ENCODE data around the gene SRXN1.

Gene SRXN1

GRCh38 chr20:622161-622560, 30.8 kb downstream of the SRXN1 start:
- no peak for TF ChIP-seq CTCF (IDR thresholded peaks at IDR 0.05; ENCODE audit: unreplicated experiment in 3 of 3)
- H3K36me3 Mint-ChIP-seq (ENCODE audit: low read depth) = peaks cover 3% of the 10 kb centered on the region
- H3K4me1 Mint-ChIP-seq = peaks cover 15% of the 10 kb centered on the region
- peaks cover 17% of the 10 kb centered on the region for H3K27me3 Mint-ChIP-seq (ENCODE audit: low read depth)
- H3K27ac Mint-ChIP-seq = no peak overlapping the region
- no peak overlapping the region for H3K4me3 Mint-ChIP-seq
- H3K9me3 Mint-ChIP-seq = peaks cover 10% of the 10 kb centered on the region

GRCh38 chr20:621125-621756, 31.8 kb downstream of the SRXN1 start:
- Mint-ChIP-seq H3K4me3 (no peak overlapping the region), H3K36me3 (ENCODE audit: low read depth) (peaks cover 3% of the 10 kb centered on the region), H3K27me3 (ENCODE audit: low read depth) (peaks cover 11% of the 10 kb centered on the region), H3K27ac (no peak overlapping the region), H3K4me1 (peaks cover 15% of the 10 kb centered on the region), H3K9me3 (peaks cover 10% of the 10 kb centered on the region)
- no peak for TF ChIP-seq CTCF (IDR thresholded peaks at IDR 0.05; ENCODE audit: unreplicated experiment in 3 of 3)

GRCh38 chr20:620246-620645, 32.8 kb downstream of the SRXN1 start:
- no peak for TF ChIP-seq CTCF (IDR thresholded peaks at IDR 0.05; ENCODE audit: unreplicated experiment in 3 of 3)
- peak overlapping the region in 2 of 3 experiments; percentile 53 to 55 for H3K27ac Mint-ChIP-seq
- peaks cover 10% of the 10 kb centered on the region for H3K9me3 Mint-ChIP-seq
- H3K4me1 Mint-ChIP-seq = peaks cover 15% of the 10 kb centered on the region
- peaks cover 11% of the 10 kb centered on the region for H3K27me3 Mint-ChIP-seq (ENCODE audit: low read depth)
- peaks cover 3% of the 10 kb centered on the region for H3K36me3 Mint-ChIP-seq (ENCODE audit: low read depth)
- H3K4me3 Mint-ChIP-seq = no peak overlapping the region

GRCh38 chr20:618980-619379, 34.0 kb downstream of the SRXN1 start:
- no peak for TF ChIP-seq CTCF (IDR thresholded peaks at IDR 0.05; ENCODE audit: unreplicated experiment in 3 of 3)
- Mint-ChIP-seq H3K27ac (no peak overlapping the region), H3K27me3 (ENCODE audit: low read depth) (peaks cover 18% of the 10 kb centered on the region), H3K4me3 (no peak overlapping the region), H3K36me3 (ENCODE audit: low read depth) (peaks cover 3% of the 10 kb centered on the region), H3K4me1 (peaks cover 15% of the 10 kb centered on the region), H3K9me3 (peaks cover 8% of the 10 kb centered on the region)

GRCh38 chr20:617934-618690, 34.9 kb downstream of the SRXN1 start:
- Mint-ChIP-seq H3K9me3 (peaks cover 8% of the 10 kb centered on the region), H3K4me3 (no peak overlapping the region), H3K36me3 (ENCODE audit: low read depth) (peaks cover 3% of the 10 kb centered on the region), H3K4me1 (peaks cover 20% of the 10 kb centered on the region), H3K27ac (no peak overlapping the region), H3K27me3 (ENCODE audit: low read depth) (peaks cover 25% of the 10 kb centered on the region)
- TF ChIP-seq CTCF (IDR thresholded peaks at IDR 0.05; ENCODE audit: unreplicated experiment in 3 of 3) = no peak
